Endothelial cell of umbilical vein (primary cell): Measurements from ENCODE around the gene REPIN1.

Experiments
- CTCF ChIP-seq, 2 donors: IDR thresholded peaks; 1 replicate in 1 of 2; 2 replicates in 1 of 2; pipeline ENCODE4 v1.5.1; 2011; ENCODE audit warnings: low read length in 2 of 2, mild to moderate bottlenecking in 2 of 2, moderate library complexity in 2 of 2, control low read depth in 1 of 2, inconsistent platforms in 1 of 2, low read depth in 1 of 2; ENCODE audit not compliant: insufficient read depth in 1 of 2; ENCODE audit errors: extremely low read depth in 1 of 2
- EZH2 ChIP-seq: IDR thresholded peaks from 2 replicates; pipeline ENCODE4 v1.6.1; 2012; ENCODE audit warnings: borderline replicate concordance, low read depth, mild to moderate bottlenecking, moderate library complexity, low read length, inconsistent platforms; ENCODE audit not compliant: severe bottlenecking
- GATA2 ChIP-seq: IDR thresholded peaks from 2 replicates; pipeline ENCODE4 v1.7.0; 2011; ENCODE audit warnings: low read depth, mild to moderate bottlenecking, moderate library complexity, mixed read lengths, low read length; ENCODE audit not compliant: insufficient read length, insufficient read depth
- POLR2A ChIP-seq: IDR thresholded peaks from 2 replicates; pipeline ENCODE4 v1.6.1; 2012; ENCODE audit warnings: low read depth, mild to moderate bottlenecking, control low read depth, low read length

- TF ChIP-seq EZH2 (no peak), CTCF (IDR thresholded peaks at IDR 0.05; ENCODE audit: extremely low read depth in 1 of 2, insufficient read depth in 1 of 2, low read depth in 1 of 2, low read length in 2 of 2) (no peak), GATA2 (no peak), POLR2A (no peak)
These were observed 31.9 kb upstream of the REPIN1 start for GRCh38 chr7:150336746-150337145.
